ENCODE measurements around the gene TAS2R31. TPM values are rescaled to one million over a fixed set of nuclear protein-coding genes. Genes with fewer than 3 reads are reported as not detected.

Gene TAS2R31, protein sequence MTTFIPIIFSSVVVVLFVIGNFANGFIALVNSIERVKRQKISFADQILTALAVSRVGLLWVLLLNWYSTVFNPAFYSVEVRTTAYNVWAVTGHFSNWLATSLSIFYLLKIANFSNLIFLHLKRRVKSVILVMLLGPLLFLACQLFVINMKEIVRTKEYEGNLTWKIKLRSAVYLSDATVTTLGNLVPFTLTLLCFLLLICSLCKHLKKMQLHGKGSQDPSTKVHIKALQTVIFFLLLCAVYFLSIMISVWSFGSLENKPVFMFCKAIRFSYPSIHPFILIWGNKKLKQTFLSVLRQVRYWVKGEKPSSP
- 0.88 TPM for total RNA-seq
- long read RNA-seq, result 0 reads

GRCh38 chr12:11031307-11031706 is at the start of gene TAS2R31:
TAS2R31 (minus strand) TSS chr12:11031407; CDS start chr12:11031335, 72 bp downstream.
- H3K36me3 ChIP-seq, result peaks cover 6% of the 10 kb centered on the region
- TF ChIP-seq, protein P1, sequence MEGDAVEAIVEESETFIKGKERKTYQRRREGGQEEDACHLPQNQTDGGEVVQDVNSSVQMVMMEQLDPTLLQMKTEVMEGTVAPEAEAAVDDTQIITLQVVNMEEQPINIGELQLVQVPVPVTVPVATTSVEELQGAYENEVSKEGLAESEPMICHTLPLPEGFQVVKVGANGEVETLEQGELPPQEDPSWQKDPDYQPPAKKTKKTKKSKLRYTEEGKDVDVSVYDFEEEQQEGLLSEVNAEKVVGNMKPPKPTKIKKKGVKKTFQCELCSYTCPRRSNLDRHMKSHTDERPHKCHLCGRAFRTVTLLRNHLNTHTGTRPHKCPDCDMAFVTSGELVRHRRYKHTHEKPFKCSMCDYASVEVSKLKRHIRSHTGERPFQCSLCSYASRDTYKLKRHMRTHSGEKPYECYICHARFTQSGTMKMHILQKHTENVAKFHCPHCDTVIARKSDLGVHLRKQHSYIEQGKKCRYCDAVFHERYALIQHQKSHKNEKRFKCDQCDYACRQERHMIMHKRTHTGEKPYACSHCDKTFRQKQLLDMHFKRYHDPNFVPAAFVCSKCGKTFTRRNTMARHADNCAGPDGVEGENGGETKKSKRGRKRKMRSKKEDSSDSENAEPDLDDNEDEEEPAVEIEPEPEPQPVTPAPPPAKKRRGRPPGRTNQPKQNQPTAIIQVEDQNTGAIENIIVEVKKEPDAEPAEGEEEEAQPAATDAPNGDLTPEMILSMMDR (IDR thresholded peaks at IDR 0.05; ENCODE audit: borderline replicate concordance), result no peak

DNA sequence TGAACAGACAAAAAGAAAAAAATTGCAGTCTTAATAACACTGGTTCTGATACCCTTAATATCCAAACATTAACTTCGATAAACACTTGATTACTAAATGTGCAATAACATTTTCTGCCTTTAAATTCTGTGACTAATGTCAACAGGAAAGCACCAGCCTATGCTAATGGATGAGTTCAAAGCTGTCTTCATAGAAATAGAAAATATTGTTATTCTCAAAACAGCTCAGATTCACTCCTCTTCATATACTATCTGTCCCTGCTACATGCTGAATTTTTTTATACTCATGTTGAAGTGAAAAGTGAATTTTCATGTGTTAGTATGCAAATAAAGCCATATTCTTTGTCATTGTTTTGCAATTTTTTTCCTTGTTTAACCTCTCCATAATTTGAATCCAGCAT is 47.0 kb upstream of the TAS2R31 start:
- H3K4me1 ChIP-seq, result no peaks in the 10 kb centered on the region
- H3K9me3 ChIP-seq (replicated peaks), result no peaks in the 10 kb centered on the region
- H3K4me3 ChIP-seq, result no peak overlapping the region
- intact Hi-C loops (cut with micrococcal nuclease), result no loop called here
- no peaks in the 10 kb centered on the region for H3K27me3 ChIP-seq (ENCODE audit: low read depth)
- no peaks in the 10 kb centered on the region for H3K36me3 ChIP-seq
- DNase-seq, result no peak
- TF ChIP-seq, protein P1 (IDR thresholded peaks at IDR 0.05; ENCODE audit: borderline replicate concordance), result no peak
- no peak overlapping the region for H3K27ac ChIP-seq (replicated peaks)

More at GRCh38 chr12:11031307-11031706, at the start of gene TAS2R31:
- Histone ChIP-seq H3K9me3 (replicated peaks) (no peaks in the 10 kb centered on the region), H3K27me3 (ENCODE audit: low read depth) (no peaks in the 10 kb centered on the region), H3K4me3 (no peak within 1 kb of the TSS), H3K4me1 (no peaks in the 10 kb centered on the region), H3K27ac (replicated peaks) (no peak within 1 kb of the TSS)
- no peak for DNase-seq
- intact Hi-C loops (cut with micrococcal nuclease), result no loop called here

DNA sequence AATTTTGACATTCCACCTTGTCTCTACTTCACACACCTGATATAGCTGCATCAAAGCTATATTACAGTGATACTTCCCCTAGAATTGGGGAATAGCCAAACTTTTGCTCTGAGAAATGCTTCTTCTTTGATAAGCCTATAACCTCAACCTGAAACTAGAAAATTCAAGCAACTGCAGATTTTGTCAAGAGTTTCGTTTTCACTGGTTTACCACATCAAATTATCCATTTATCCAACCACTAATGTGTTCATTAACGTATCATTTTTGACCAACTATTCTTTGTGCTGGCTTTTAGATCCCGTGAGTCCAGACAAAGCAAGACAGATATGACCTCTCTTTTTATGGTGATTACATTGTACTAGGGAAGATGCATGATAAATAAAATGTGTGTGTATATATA is 44.4 kb upstream of the TAS2R31 start:
- Histone ChIP-seq H3K27me3 (ENCODE audit: low read depth) (no peaks in the 10 kb centered on the region), H3K27ac (replicated peaks) (no peak overlapping the region), H3K9me3 (replicated peaks) (no peaks in the 10 kb centered on the region), H3K4me3 (no peak overlapping the region), H3K4me1 (no peaks in the 10 kb centered on the region), H3K36me3 (no peaks in the 10 kb centered on the region)
- intact Hi-C loops (cut with micrococcal nuclease), result no loop called here
- TF ChIP-seq, protein P1 (IDR thresholded peaks at IDR 0.05; ENCODE audit: borderline replicate concordance), result no peak
- no peak for DNase-seq

- Histone ChIP-seq H3K27me3 (ENCODE audit: low read depth) (no peaks in the 10 kb centered on the region), H3K9me3 (replicated peaks) (no peaks in the 10 kb centered on the region), H3K36me3 (no peaks in the 10 kb centered on the region), H3K27ac (replicated peaks) (no peak overlapping the region), H3K4me1 (peaks cover 7% of the 10 kb centered on the region), H3K4me3 (no peak overlapping the region)
- no peak for DNase-seq
- intact Hi-C loops (cut with micrococcal nuclease), result no loop called here
- TF ChIP-seq, protein P1 (IDR thresholded peaks at IDR 0.05; ENCODE audit: borderline replicate concordance), result no peak
Measured at GRCh38 chr12:11071414-11071813, 40.2 kb upstream of the TAS2R31 start.

GRCh38 chr12:11070999-11071398 is 39.8 kb upstream of the TAS2R31 start:
- no peaks in the 10 kb centered on the region for H3K9me3 ChIP-seq (replicated peaks)
- no peak overlapping the region for H3K27ac ChIP-seq (replicated peaks)
- peaks cover 7% of the 10 kb centered on the region for H3K4me1 ChIP-seq
- DNase-seq, result no peak
- no peaks in the 10 kb centered on the region for H3K36me3 ChIP-seq
- no peaks in the 10 kb centered on the region for H3K27me3 ChIP-seq (ENCODE audit: low read depth)
- H3K4me3 ChIP-seq, result no peak overlapping the region
- TF ChIP-seq, protein P1 (IDR thresholded peaks at IDR 0.05; ENCODE audit: borderline replicate concordance), result no peak
- intact Hi-C loops (cut with micrococcal nuclease), result no loop called here

All from left ventricle myocardium inferior (tissue), 1 donor.